HepG2 (cell line): ENCODE results near the gene VAV2. TPM values are rescaled to one million over a fixed set of nuclear protein-coding genes. Genes with fewer than 3 reads are reported as not detected.

Experiments used
- BORCS8-MEF2B ChIP-seq: sonication (generic); formaldehyde crosslinking; IDR thresholded peaks from 2 replicates; pipeline ENCODE4 v1.8.0; 2022; ENCODE audit warnings: mild to moderate bottlenecking, missing genetic modification reagents
- DNMT1 ChIP-seq: sonication (generic); formaldehyde crosslinking; IDR thresholded peaks from 2 replicates; pipeline ENCODE4 v1.5.1; 2020; ENCODE audit warnings: mild to moderate bottlenecking, missing genetic modification reagents
- GABPB1 ChIP-seq: IDR thresholded peaks from 2 replicates; pipeline ENCODE4 v1.6.1; 2016; ENCODE audit warnings: mild to moderate bottlenecking, missing genetic modification reagents, moderate library complexity, missing compliant biosample characterization
- RELA ChIP-seq: sonication (generic); formaldehyde crosslinking; IDR thresholded peaks from 2 replicates; pipeline ENCODE4 v1.4.0; 2020; ENCODE audit warnings: missing genetic modification reagents
- SAFB2 ChIP-seq: sonication (generic); formaldehyde crosslinking; IDR thresholded peaks from 2 replicates; pipeline ENCODE4 v1.5.1; 2020; ENCODE audit warnings: missing genetic modification reagents, low read depth, mild to moderate bottlenecking, borderline replicate concordance
- SIX4 ChIP-seq: sonication (generic); formaldehyde crosslinking; IDR thresholded peaks from 2 replicates; pipeline ENCODE4 v1.4.0; 2020; ENCODE audit warnings: missing genetic modification reagents
- SKI ChIP-seq: fragments of 450-650 bp; IDR thresholded peaks from one replicate; pipeline ENCODE4 v1.6.1; 2018; ENCODE audit warnings: mild to moderate bottlenecking; ENCODE audit not compliant: partially characterized antibody
- SRSF1 ChIP-seq: fragments of 200-400 bp; formaldehyde crosslinking; optimal IDR thresholded peaks from 2 replicates; pipeline ENCODE3; 2017; ENCODE audit warnings: mild to moderate bottlenecking, low read depth, low read length, moderate library complexity
- SRY ChIP-seq: sonication (generic); formaldehyde crosslinking; IDR thresholded peaks from 2 replicates; pipeline ENCODE4 v1.8.0; 2022; ENCODE audit warnings: mild to moderate bottlenecking, missing genetic modification reagents
- TEAD3 ChIP-seq: optimal IDR thresholded peaks from 2 replicates; pipeline ENCODE3; 2016; ENCODE audit warnings: borderline replicate concordance
- XBP1 ChIP-seq: sonication (generic); formaldehyde crosslinking; IDR thresholded peaks from 2 replicates; pipeline ENCODE4 v1.5.0; 2020; ENCODE audit warnings: missing genetic modification reagents
- ZBTB1 ChIP-seq: sonication (generic); formaldehyde crosslinking; IDR thresholded peaks from 2 replicates; pipeline ENCODE4 v1.4.0; 2020; ENCODE audit warnings: missing genetic modification reagents, borderline replicate concordance
- ZBTB21 ChIP-seq: sonication (generic); formaldehyde crosslinking; IDR thresholded peaks from 2 replicates; pipeline ENCODE4 v1.4.0; 2020; ENCODE audit warnings: missing genetic modification reagents
- ZFP36 ChIP-seq: fragments of 150-350 bp; IDR thresholded peaks from 2 replicates; pipeline ENCODE4 v1.6.1; 2018; ENCODE audit warnings: borderline replicate concordance, low read length, low read depth; ENCODE audit not compliant: partially characterized antibody
- ZFP36L2 ChIP-seq: sonication (generic); formaldehyde crosslinking; IDR thresholded peaks from 2 replicates; pipeline ENCODE4 v1.4.0; 2020; ENCODE audit warnings: missing genetic modification reagents
- ZFP41 ChIP-seq: sonication (generic); formaldehyde crosslinking; IDR thresholded peaks from 2 replicates; pipeline ENCODE4 v1.4.0; 2020; ENCODE audit warnings: mild to moderate bottlenecking, missing genetic modification reagents, borderline replicate concordance
- ZNF674 ChIP-seq: sonication (generic); formaldehyde crosslinking; IDR thresholded peaks from 2 replicates; pipeline ENCODE4 v1.5.0; 2020; ENCODE audit warnings: low read depth, mild to moderate bottlenecking, missing genetic modification reagents
- ZSCAN29 ChIP-seq: sonication (generic); formaldehyde crosslinking; conservative IDR thresholded peaks from 2 replicates; pipeline ENCODE4 v1.4.0; 2020; ENCODE audit warnings: mild to moderate bottlenecking, missing genetic modification reagents
- polyA plus RNA-seq, 8 experiments: library from polyadenylated mRNA; depleted of rRNA in 3 of 8; stranded (reverse) in 7 of 8; unstranded in 1 of 8; fragments of >200 nt; fragmentation: Illumina TruSeq in 4 of 8; extraction: Trizol in 4 of 8; gene quantifications; 2 replicates each; pipeline versions ENCODE4 v1.2.1 to v1.2.3, GENCODE V29; 2011 to 2016; ENCODE audit warnings: low read depth in 4 of 8, missing spikeins in 1 of 8, mixed read lengths in 1 of 8; ENCODE audit not compliant: insufficient read depth in 1 of 8
- total RNA-seq, 5 experiments: library from RNA; depleted of rRNA; stranded (reverse); fragments of >200 nt; fragmentation: Illumina TruSeq; extraction: Trizol; gene quantifications; 2 replicates each; pipeline ENCODE4 v1.2.3, GENCODE V29; 2016; ENCODE audit warnings: low read depth in 1 of 5
- TF ChIP-seq, protein P1 (sequence below): IDR thresholded peaks from 2 replicates; pipeline ENCODE4 v1.6.1; 2016; ENCODE audit warnings: low read depth, control low read depth
- TF ChIP-seq, protein P2 (sequence below): sonication (generic); formaldehyde crosslinking; IDR thresholded peaks from 2 replicates; pipeline ENCODE4 v1.4.0; 2020; ENCODE audit warnings: mild to moderate bottlenecking, missing genetic modification reagents
- TF ChIP-seq, protein P3 (sequence below): sonication (generic); formaldehyde crosslinking; IDR thresholded peaks from 2 replicates; pipeline ENCODE4 v1.4.0; 2020; ENCODE audit warnings: missing genetic modification reagents, borderline replicate concordance
- TF ChIP-seq, protein P4 (sequence below): sonication (generic); formaldehyde crosslinking; IDR thresholded peaks from 2 replicates; pipeline ENCODE4 v1.4.0; 2020; ENCODE audit warnings: missing genetic modification reagents, mild to moderate bottlenecking, borderline replicate concordance

The VAV2 gene
- total and polyA plus RNA-seq, 2 of the 13 experiments (the other 11 are each of a cell fraction or from before 2014, with no cell fraction given): 22.5 to 22.9 TPM

DNA sequence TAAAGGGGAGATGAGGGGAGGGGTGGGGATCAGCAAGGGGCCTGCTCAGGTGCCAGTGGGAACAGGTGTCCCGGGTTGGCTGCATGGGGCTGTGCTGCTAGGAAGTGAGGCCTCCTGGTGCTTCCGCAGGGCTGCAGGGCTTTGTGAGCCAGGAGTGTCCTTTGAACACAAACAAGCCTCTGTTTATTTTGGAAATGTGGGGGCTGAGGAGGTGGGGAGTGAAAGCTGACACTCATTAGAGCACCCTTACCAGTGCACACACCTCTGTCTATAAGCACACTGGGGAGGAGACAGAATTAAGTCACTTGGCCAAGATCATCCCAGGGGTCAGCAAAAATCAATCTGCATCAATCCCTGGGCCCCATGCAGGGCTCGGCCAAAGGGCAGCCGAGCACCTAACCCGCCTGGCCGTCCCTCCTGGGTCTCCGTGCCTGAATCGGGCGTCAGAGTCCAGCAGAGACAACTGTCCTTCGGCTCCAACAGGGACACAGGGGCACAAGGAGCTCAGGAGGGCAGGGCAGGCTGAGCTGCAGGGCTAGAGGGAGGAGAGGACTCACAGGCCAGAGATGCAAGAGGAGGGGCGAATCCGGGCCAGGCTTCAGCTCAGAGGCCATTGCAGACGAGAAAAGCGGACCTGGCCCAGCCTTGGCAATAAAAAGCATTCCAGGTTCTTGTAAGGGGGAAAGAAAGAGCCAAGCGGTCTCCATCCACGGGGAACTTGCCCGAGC is 99.8 kb downstream of the VAV2 start (continued):
- peak; percentile 97 for TF ChIP-seq TEAD3 (CRISPR knock-in tag)
- peak; percentile 88 for TF ChIP-seq SRY (CRISPR knock-in tag)
- 0 out of 2 replicates have a peak, but pooled peaks have one; percentile 16 for TF ChIP-seq XBP1 (CRISPR knock-in tag)
- TF ChIP-seq ZFP36L2 (CRISPR knock-in tag): peak; percentile 63; the same call in 1 of the 2 replicates
- peak; percentile 85 for TF ChIP-seq RELA (CRISPR knock-in tag)
- no peak for TF ChIP-seq ZFP36
- TF ChIP-seq, protein P1, sequence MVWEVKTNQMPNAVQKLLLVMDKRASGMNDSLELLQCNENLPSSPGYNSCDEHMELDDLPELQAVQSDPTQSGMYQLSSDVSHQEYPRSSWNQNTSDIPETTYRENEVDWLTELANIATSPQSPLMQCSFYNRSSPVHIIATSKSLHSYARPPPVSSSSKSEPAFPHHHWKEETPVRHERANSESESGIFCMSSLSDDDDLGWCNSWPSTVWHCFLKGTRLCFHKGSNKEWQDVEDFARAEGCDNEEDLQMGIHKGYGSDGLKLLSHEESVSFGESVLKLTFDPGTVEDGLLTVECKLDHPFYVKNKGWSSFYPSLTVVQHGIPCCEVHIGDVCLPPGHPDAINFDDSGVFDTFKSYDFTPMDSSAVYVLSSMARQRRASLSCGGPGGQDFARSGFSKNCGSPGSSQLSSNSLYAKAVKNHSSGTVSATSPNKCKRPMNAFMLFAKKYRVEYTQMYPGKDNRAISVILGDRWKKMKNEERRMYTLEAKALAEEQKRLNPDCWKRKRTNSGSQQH (CRISPR knock-in tag): peak; percentile 92; the same call in 1 of the 2 replicates
- 0 out of 2 replicates have a peak, but pooled peaks have one; percentile 58 for TF ChIP-seq DNMT1 (CRISPR knock-in tag)
- peak; percentile 39 for TF ChIP-seq SRSF1
- TF ChIP-seq ZNF674 (CRISPR knock-in tag): peak; percentile 84; the same call in 1 of the 2 replicates
- TF ChIP-seq, protein P2, sequence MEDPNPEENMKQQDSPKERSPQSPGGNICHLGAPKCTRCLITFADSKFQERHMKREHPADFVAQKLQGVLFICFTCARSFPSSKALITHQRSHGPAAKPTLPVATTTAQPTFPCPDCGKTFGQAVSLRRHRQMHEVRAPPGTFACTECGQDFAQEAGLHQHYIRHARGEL (CRISPR knock-in tag): no peak
- no peak; the same call in 1 of the 2 replicates for TF ChIP-seq ZFP41 (CRISPR knock-in tag)
- TF ChIP-seq, protein P3, sequence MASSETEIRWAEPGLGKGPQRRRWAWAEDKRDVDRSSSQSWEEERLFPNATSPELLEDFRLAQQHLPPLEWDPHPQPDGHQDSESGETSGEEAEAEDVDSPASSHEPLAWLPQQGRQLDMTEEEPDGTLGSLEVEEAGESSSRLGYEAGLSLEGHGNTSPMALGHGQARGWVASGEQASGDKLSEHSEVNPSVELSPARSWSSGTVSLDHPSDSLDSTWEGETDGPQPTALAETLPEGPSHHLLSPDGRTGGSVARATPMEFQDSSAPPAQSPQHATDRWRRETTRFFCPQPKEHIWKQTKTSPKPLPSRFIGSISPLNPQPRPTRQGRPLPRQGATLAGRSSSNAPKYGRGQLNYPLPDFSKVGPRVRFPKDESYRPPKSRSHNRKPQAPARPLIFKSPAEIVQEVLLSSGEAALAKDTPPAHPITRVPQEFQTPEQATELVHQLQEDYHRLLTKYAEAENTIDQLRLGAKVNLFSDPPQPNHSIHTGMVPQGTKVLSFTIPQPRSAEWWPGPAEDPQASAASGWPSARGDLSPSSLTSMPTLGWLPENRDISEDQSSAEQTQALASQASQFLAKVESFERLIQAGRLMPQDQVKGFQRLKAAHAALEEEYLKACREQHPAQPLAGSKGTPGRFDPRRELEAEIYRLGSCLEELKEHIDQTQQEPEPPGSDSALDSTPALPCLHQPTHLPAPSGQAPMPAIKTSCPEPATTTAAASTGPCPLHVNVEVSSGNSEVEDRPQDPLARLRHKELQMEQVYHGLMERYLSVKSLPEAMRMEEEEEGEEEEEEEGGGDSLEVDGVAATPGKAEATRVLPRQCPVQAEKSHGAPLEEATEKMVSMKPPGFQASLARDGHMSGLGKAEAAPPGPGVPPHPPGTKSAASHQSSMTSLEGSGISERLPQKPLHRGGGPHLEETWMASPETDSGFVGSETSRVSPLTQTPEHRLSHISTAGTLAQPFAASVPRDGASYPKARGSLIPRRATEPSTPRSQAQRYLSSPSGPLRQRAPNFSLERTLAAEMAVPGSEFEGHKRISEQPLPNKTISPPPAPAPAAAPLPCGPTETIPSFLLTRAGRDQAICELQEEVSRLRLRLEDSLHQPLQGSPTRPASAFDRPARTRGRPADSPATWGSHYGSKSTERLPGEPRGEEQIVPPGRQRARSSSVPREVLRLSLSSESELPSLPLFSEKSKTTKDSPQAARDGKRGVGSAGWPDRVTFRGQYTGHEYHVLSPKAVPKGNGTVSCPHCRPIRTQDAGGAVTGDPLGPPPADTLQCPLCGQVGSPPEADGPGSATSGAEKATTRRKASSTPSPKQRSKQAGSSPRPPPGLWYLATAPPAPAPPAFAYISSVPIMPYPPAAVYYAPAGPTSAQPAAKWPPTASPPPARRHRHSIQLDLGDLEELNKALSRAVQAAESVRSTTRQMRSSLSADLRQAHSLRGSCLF: no peak
- peak; percentile 99 for TF ChIP-seq SKI
- peak; percentile 100 for TF ChIP-seq SIX4 (CRISPR knock-in tag)
- TF ChIP-seq ZBTB21 (CRISPR knock-in tag): peak; percentile 49
- TF ChIP-seq GABPB1 (CRISPR knock-in tag): peak; percentile 74
- TF ChIP-seq SAFB2: no peak; the same call in 1 of the 2 replicates
- TF ChIP-seq, protein P4, sequence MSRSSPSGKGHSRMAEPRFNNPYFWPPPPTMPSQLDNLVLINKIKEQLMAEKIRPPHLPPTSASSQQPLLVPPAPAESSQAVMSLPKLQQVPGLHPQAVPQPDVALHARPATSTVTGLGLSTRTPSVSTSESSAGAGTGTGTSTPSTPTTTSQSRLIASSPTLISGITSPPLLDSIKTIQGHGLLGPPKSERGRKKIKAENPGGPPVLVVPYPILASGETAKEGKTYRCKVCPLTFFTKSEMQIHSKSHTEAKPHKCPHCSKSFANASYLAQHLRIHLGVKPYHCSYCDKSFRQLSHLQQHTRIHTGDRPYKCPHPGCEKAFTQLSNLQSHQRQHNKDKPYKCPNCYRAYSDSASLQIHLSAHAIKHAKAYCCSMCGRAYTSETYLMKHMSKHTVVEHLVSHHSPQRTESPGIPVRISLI (CRISPR knock-in tag): peak; percentile 79; the same call in 1 of the 2 replicates
- peak; percentile 96 for TF ChIP-seq BORCS8-MEF2B (CRISPR knock-in tag)
- peak; percentile 98 for TF ChIP-seq ZSCAN29
- no peak for TF ChIP-seq ZBTB1
